H1 (cell line): ENCODE measurements around the gene ATP11A. TPM values are rescaled to one million over a fixed set of nuclear protein-coding genes. Genes with fewer than 3 reads are reported as not detected.

Experiments
- CTCF ChIA-PET: fragments of 300-600 bp; sonication (Branson Sonifier 250); formaldehyde crosslinking; loops from one replicate; lab custom pipeline; 2021; ENCODE audit not compliant: partially characterized antibody; lab: Charles Lee
- POLR2A ChIA-PET: fragments of 300-600 bp; sonication (Branson Sonifier 250); formaldehyde crosslinking; loops from one replicate; lab custom pipeline; 2021; ENCODE audit warnings: inconsistent platforms; ENCODE audit not compliant: partially characterized antibody; lab: Charles Lee
- DNase-seq, 2 experiments: peaks; one replicate each; pipeline versions ENCODE4 v3.0.0 to v3.0.0-alpha.2; 2010 to 2022; ENCODE audit warnings: low spot score in 2 of 2, low read depth in 1 of 2, mixed read lengths in 1 of 2
- FAIRE-seq: peaks from 2 replicates; lab custom pipeline; 2011; peaks lifted over from hg19 to GRCh38; lab: Jason Lieb, UNC
- H2AFZ ChIP-seq: 2 replicates; pipeline ENCODE4 v1.8.1; 2012; ENCODE audit warnings: low read length, inconsistent platforms
- H2AK5ac ChIP-seq: 2 replicates; pipeline ENCODE4 v1.6.1; 2013; ENCODE audit warnings: low read depth, low read length
- H2BK120ac ChIP-seq: replicated peaks from 2 replicates; pipeline ENCODE3; 2013; ENCODE audit warnings: low read depth, low read length, inconsistent platforms
- H2BK12ac ChIP-seq: 2 replicates; pipeline ENCODE4 v1.6.1; 2013; ENCODE audit warnings: low read depth, low read length
- H2BK15ac ChIP-seq: 2 replicates; pipeline ENCODE4 v1.6.1; 2013; ENCODE audit warnings: low read length
- H2BK20ac ChIP-seq: 2 replicates; pipeline ENCODE4 v1.6.1; 2013; ENCODE audit warnings: low read length
- H2BK5ac ChIP-seq: 2 replicates; pipeline ENCODE4 v1.6.1; 2013; ENCODE audit warnings: low read depth, low read length
- H3K14ac ChIP-seq: 2 replicates; pipeline ENCODE4 v1.6.1; 2013; ENCODE audit warnings: inconsistent platforms; ENCODE audit not compliant: insufficient read length
- H3K18ac ChIP-seq: 2 replicates; pipeline ENCODE4 v1.6.1; 2013; ENCODE audit warnings: low read length; ENCODE audit errors: extremely low read depth
- H3K23ac ChIP-seq: 2 replicates; pipeline ENCODE4 v1.6.1; 2013; ENCODE audit warnings: inconsistent platforms; ENCODE audit not compliant: insufficient read length
- H3K23me2 ChIP-seq: 2 replicates; pipeline ENCODE4 v1.6.1; 2013; ENCODE audit warnings: low read depth, low read length
- H3K27ac ChIP-seq: 2 replicates; pipeline ENCODE4 v1.6.1; 2011; ENCODE audit warnings: low read depth, low read length, inconsistent platforms
- H3K27me3 ChIP-seq, 4 experiments: replicated peaks in 1 of 4; 1 replicate in 1 of 4; 2 replicates in 3 of 4; pipeline versions ENCODE4 v1.6.1 to v1.8.1; 2011 to 2013; ENCODE audit warnings: low read length in 3 of 4, mild to moderate bottlenecking in 3 of 4, inconsistent platforms in 2 of 4, mixed read lengths in 2 of 4, moderate library complexity in 1 of 4; ENCODE audit not compliant: control insufficient read depth in 3 of 4, insufficient read depth in 3 of 4; ENCODE audit errors: extremely low read depth in 1 of 4
- H3K36me3 ChIP-seq, 4 experiments: 2 replicates each; pipeline versions ENCODE4 v1.6.1 to v1.8.1; 2011 to 2013; ENCODE audit warnings: mild to moderate bottlenecking in 4 of 4, low read length in 3 of 4, moderate library complexity in 2 of 4, control low read depth in 1 of 4, inconsistent platforms in 1 of 4; ENCODE audit not compliant: insufficient read depth in 4 of 4, control insufficient read depth in 2 of 4
- H3K4ac ChIP-seq: replicated peaks from 2 replicates; pipeline ENCODE3; 2013; ENCODE audit warnings: low read length, low read depth, mixed read lengths, inconsistent platforms; ENCODE audit not compliant: insufficient read length
- H3K4me1 ChIP-seq, 4 experiments: replicated peaks in 1 of 4; 1 replicate in 1 of 4; 2 replicates in 3 of 4; pipeline versions ENCODE4 v1.6.1 to v1.8.1; 2011 to 2013; ENCODE audit warnings: low read length in 3 of 4, inconsistent platforms in 2 of 4, mixed read lengths in 1 of 4; ENCODE audit not compliant: insufficient read depth in 4 of 4, control insufficient read depth in 3 of 4
- H3K4me2 ChIP-seq, 2 experiments: 2 replicates each; pipeline versions ENCODE4 v1.6.1 to v1.8.1; 2011 to 2013; ENCODE audit warnings: low read depth in 2 of 2, low read length in 2 of 2, control low read depth in 1 of 2, inconsistent platforms in 1 of 2, mild to moderate bottlenecking in 1 of 2; ENCODE audit not compliant: insufficient read depth in 1 of 2
- H3K4me3 ChIP-seq, 4 experiments: fragments of 200-600, 300-600 bp in 1 of 4; sonication (generic), shearing (Covaris generic), sonication (Bioruptor Twin) in 1 of 4; 2 replicates each; pipeline versions ENCODE4 v1.5.1 to v1.8.1; 2011 to 2016; ENCODE audit warnings: low read length in 4 of 4, low read depth in 3 of 4, control low read depth in 2 of 4, inconsistent platforms in 2 of 4, mild to moderate bottlenecking in 2 of 4, mixed read lengths in 1 of 4, moderate library complexity in 1 of 4; ENCODE audit not compliant: insufficient read depth in 2 of 4; ENCODE audit errors: extremely low read depth in 1 of 4
- H3K56ac ChIP-seq: replicated peaks from 2 replicates; pipeline ENCODE3; 2013; ENCODE audit warnings: low read depth, mild to moderate bottlenecking, mixed read lengths, low read length, inconsistent platforms; ENCODE audit not compliant: insufficient read length
- H3K79me1 ChIP-seq: 2 replicates; pipeline ENCODE4 v1.6.1; 2013; ENCODE audit warnings: low read depth, low read length, control low read depth
- H3K79me2 ChIP-seq, 2 experiments: 2 replicates each; pipeline versions ENCODE4 v1.6.1 to v1.8.1; 2012 to 2013; ENCODE audit warnings: low read length in 2 of 2, mild to moderate bottlenecking in 2 of 2, inconsistent platforms in 1 of 2; ENCODE audit not compliant: insufficient read depth in 2 of 2, control insufficient read depth in 1 of 2
- H3K9ac ChIP-seq, 4 experiments: replicated peaks in 1 of 4; 1 replicate in 1 of 4; 2 replicates in 3 of 4; pipeline versions ENCODE4 v1.6.1 to v1.8.1; 2011 to 2013; ENCODE audit warnings: low read depth in 3 of 4, low read length in 3 of 4, control low read depth in 2 of 4, mild to moderate bottlenecking in 2 of 4, moderate library complexity in 2 of 4, inconsistent platforms in 1 of 4; ENCODE audit errors: extremely low read depth in 1 of 4
- H3K9me3 ChIP-seq, 2 experiments: 2 replicates each; pipeline versions ENCODE4 v1.6.1 to v1.8.1; 2012 to 2013; ENCODE audit warnings: mild to moderate bottlenecking in 2 of 2, moderate library complexity in 2 of 2, control low read depth in 1 of 2, inconsistent platforms in 1 of 2, low read depth in 1 of 2, low read length in 1 of 2, mixed read lengths in 1 of 2; ENCODE audit not compliant: insufficient read depth in 2 of 2
- H4K20me1 ChIP-seq, 2 experiments: replicated peaks in 1 of 2; 2 replicates each; pipeline versions ENCODE3 to v1.8.1; 2011 to 2013; ENCODE audit warnings: inconsistent platforms in 2 of 2, low read length in 2 of 2, mild to moderate bottlenecking in 1 of 2; ENCODE audit not compliant: insufficient read depth in 2 of 2, control insufficient read depth in 1 of 2
- H4K5ac ChIP-seq: 2 replicates; pipeline ENCODE4 v1.6.1; 2013; ENCODE audit warnings: low read length, low read depth, mixed read lengths, inconsistent platforms; ENCODE audit not compliant: insufficient read length
- H4K8ac ChIP-seq: 2 replicates; pipeline ENCODE4 v1.8.0; 2013; ENCODE audit warnings: mild to moderate bottlenecking, moderate library complexity, low read length, inconsistent platforms; ENCODE audit not compliant: insufficient read depth; ENCODE audit errors: extremely low read depth
- H4K91ac ChIP-seq: replicated peaks from 2 replicates; pipeline ENCODE3; 2013; ENCODE audit warnings: low read length, mixed read lengths, inconsistent platforms; ENCODE audit not compliant: insufficient read length
- HDAC2 ChIP-seq, 2 experiments: fragments of 300-600 bp in 1 of 2; sonication (generic) in 1 of 2; IDR thresholded peaks; 2 replicates each; pipeline ENCODE4 v1.6.1; 2011 to 2012; ENCODE audit warnings: low read depth in 2 of 2, low read length in 2 of 2, mild to moderate bottlenecking in 2 of 2, moderate library complexity in 2 of 2, borderline replicate concordance in 1 of 2, inconsistent platforms in 1 of 2
- JUND ChIP-seq: IDR thresholded peaks from 2 replicates; pipeline ENCODE4 v1.6.1; 2011; ENCODE audit warnings: mild to moderate bottlenecking, improper control_type of control experiment, low read length
- RNF2 ChIP-seq: fragments of 200-900, 300-1000 bp; sonication (generic); IDR thresholded peaks from 2 replicates; pipeline ENCODE4 v1.7.1; 2016; ENCODE audit warnings: borderline replicate concordance, low read depth, mild to moderate bottlenecking, antibody characterized with exemption, low read length; ENCODE audit not compliant: poor library complexity, severe bottlenecking; ENCODE audit errors: missing control alignments
- SAP30 ChIP-seq: fragments of 300-600 bp; sonication (generic); IDR thresholded peaks from 2 replicates; pipeline ENCODE4 v1.7.1; 2012; ENCODE audit warnings: low read length, moderate library complexity, mild to moderate bottlenecking, inconsistent platforms; ENCODE audit not compliant: insufficient read depth, insufficient replicate concordance
- SUZ12 ChIP-seq: fragments of 200-600 bp; sonication (generic); IDR thresholded peaks from 2 replicates; pipeline ENCODE4 v1.6.1; 2012; ENCODE audit warnings: mild to moderate bottlenecking, inconsistent platforms, low read length, moderate library complexity, mixed read lengths
- TAF7 ChIP-seq: optimal IDR thresholded peaks from 2 replicates; pipeline ENCODE3; 2011; ENCODE audit warnings: low read depth, mild to moderate bottlenecking, inconsistent platforms, low read length, moderate library complexity, borderline replicate concordance
- TCF12 ChIP-seq: IDR thresholded peaks from 2 replicates; pipeline ENCODE4 v1.6.1; 2011; ENCODE audit warnings: low read depth, mild to moderate bottlenecking, low read length
- WGBS, 2 experiments: shearing (Covaris generic) in 1 of 2; methylation state at CpG; one replicate each; pipeline versions ENCODE4 v1.1.6 to v1.1.7; 2013 to 2015; ENCODE audit warnings: low lambda C conversion rate in 2 of 2, mixed read lengths in 2 of 2, inconsistent platforms in 1 of 2, low coverage in 1 of 2, missing lambda C conversion rate in 1 of 2; ENCODE audit not compliant: insufficient replicate concordance in 2 of 2, insufficient coverage in 1 of 2, insufficient read length in 1 of 2; ENCODE audit errors: extremely low coverage in 1 of 2, missing lambda C conversion rate in 1 of 2; 5-methylcytosine and 5-hydroxymethylcytosine counted together
- polyA plus RNA-seq, 7 experiments: library from polyadenylated mRNA; depleted of rRNA in 3 of 7; stranded (reverse) in 5 of 7; unstranded in 2 of 7; fragments of >200 nt in 5 of 7; fragments of 200-250 nt in 2 of 7; gene quantifications; 1 replicate in 5 of 7; 2 replicates in 1 of 7; 4 replicates in 1 of 7; pipeline versions ENCODE4 v1.2.1 to v1.2.3, GENCODE V29; 2011 to 2013; ENCODE audit warnings: missing spikeins in 2 of 7, mixed read lengths in 2 of 7
- total RNA-seq: library from RNA; stranded (reverse); fragmentation: NEBNext Ultra II Directional; extraction: Animal tissue kit (Norgen Biotek cat#: 25700); gene quantifications from 2 replicates; pipeline ENCODE4 v1.2.1, GENCODE V29; 2021
- TF ChIP-seq, protein P1 (sequence below): IDR thresholded peaks from 2 replicates; pipeline ENCODE4 v1.6.1; 2011; ENCODE audit warnings: low read length, improper control_type of control experiment
- TF ChIP-seq, protein P2 (sequence below): IDR thresholded peaks from 2 replicates; pipeline ENCODE4 v1.6.1; 2011; ENCODE audit warnings: low read depth, mild to moderate bottlenecking, low read length; ENCODE audit not compliant: insufficient read depth

ATP11A gene
- total and polyA plus RNA-seq, 2 of the 8 experiments (the other 6 are each of a cell fraction or from before 2014, with no cell fraction given): 28.8 to 72.9 TPM

DNA sequence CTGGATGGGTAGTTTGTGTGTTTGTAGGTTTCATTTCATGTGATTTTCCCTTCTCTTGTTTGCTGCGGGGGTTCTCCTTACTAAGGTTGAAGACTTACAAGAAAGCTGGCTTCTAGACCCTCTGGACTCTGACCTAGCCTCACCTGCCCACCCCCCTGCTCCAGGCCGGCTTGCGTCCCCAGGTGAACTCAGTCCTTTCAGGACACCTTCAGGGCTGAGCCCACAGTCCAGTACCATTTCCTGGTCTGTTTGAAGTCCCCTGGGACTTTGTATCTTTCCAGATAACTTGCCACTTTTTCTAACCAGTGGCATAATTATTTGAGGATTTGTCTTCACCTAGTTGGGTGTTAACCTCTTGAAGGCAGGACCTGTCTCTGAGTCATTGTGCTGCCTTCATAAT lies 227.9 kb downstream of the ATP11A start:
- H3K23me2 ChIP-seq: peaks cover 4% of the 10 kb centered on the region; the same call in 1 of the 2 replicates
- H2AK5ac ChIP-seq: no peak overlapping the region
- DNase-seq (no peak), FAIRE-seq (no peak)
- WGBS, 2 experiments: 93% methylated on average over 3 of the region's 3 CpGs; no CpG with 5 or more reads in 1 of the 2 experiments
- ChIA-PET CTCF (interaction anchor here (0.9 to 2.0 kb wide), 4 partner anchors 11 to 168 kb away, joined by 3 to 8 read pairs (median 6); no protein-coding TSS in a partner anchor), POLR2A (interaction anchor here (0.9 to 2.9 kb wide), 4 partner anchors 12 to 83 kb away, joined by 3 to 10 read pairs (median 3); no protein-coding TSS in a partner anchor)
- no peak overlapping the region for H4K8ac ChIP-seq
- TF ChIP-seq RNF2 (no peak), SUZ12 (no peak), TAF7 (no peak), TCF12 (no peak), HDAC2 (IDR thresholded peaks at IDR 0.05; ENCODE audit: borderline replicate concordance in 1 of 2, low read depth in 2 of 2, low read length in 2 of 2) (no peak), JUND (no peak), SAP30 (no peak)
- TF ChIP-seq, protein P1, sequence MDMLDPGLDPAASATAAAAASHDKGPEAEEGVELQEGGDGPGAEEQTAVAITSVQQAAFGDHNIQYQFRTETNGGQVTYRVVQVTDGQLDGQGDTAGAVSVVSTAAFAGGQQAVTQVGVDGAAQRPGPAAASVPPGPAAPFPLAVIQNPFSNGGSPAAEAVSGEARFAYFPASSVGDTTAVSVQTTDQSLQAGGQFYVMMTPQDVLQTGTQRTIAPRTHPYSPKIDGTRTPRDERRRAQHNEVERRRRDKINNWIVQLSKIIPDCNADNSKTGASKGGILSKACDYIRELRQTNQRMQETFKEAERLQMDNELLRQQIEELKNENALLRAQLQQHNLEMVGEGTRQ: no peak
- TF ChIP-seq, protein P2, sequence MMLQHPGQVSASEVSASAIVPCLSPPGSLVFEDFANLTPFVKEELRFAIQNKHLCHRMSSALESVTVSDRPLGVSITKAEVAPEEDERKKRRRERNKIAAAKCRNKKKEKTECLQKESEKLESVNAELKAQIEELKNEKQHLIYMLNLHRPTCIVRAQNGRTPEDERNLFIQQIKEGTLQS: no peak
- H3K79me1 ChIP-seq: peaks cover 7% of the 10 kb centered on the region
- peaks cover 0 to 4% (median 2%) of the 10 kb centered on the region in 4 experiments; a peak in 6 of 7 replicates for H3K4me1 ChIP-seq
- no peak overlapping the region for H4K91ac ChIP-seq
- no peaks in the 10 kb centered on the region for H3K27me3 ChIP-seq
- H3K9me3 ChIP-seq: no peaks in the 10 kb centered on the region
- no peak overlapping the region for H3K4ac ChIP-seq
- H3K27ac ChIP-seq: no peak overlapping the region
- no peak overlapping the region for H2BK5ac ChIP-seq
- no peak overlapping the region for H2BK20ac ChIP-seq
- H4K20me1 ChIP-seq: peaks cover 0 to 5% of the 10 kb centered on the region in 2 experiments
- H3K79me2 ChIP-seq: no peaks in the 10 kb centered on the region; a peak in 1 of 4 replicates
- H2BK15ac ChIP-seq: no peak overlapping the region
- H3K18ac ChIP-seq: no peak overlapping the region
- H3K14ac ChIP-seq: no peak overlapping the region
- no peak overlapping the region for H3K9ac ChIP-seq
- H3K4me2 ChIP-seq: no peak overlapping the region
- H2BK120ac ChIP-seq: no peak overlapping the region
- H3K56ac ChIP-seq: no peak overlapping the region
- H2BK12ac ChIP-seq: no peak overlapping the region
- H3K4me3 ChIP-seq: no peak overlapping the region
- no peak overlapping the region for H4K5ac ChIP-seq
- no peaks in the 10 kb centered on the region; a peak in 1 of 8 replicates for H3K36me3 ChIP-seq
- H2AFZ ChIP-seq: no peak overlapping the region
- no peak overlapping the region for H3K23ac ChIP-seq
